Left renal pelvis (tissue), 4 donors: ENCODE measurements around the gene ZNF205. TPM values are rescaled to one million over a fixed set of nuclear protein-coding genes. Genes with fewer than 3 reads are reported as not detected.

ENCODE experiments used
- DNase-seq, 4 donors: peaks; one replicate each; pipeline ENCODE4 v3.0.0-alpha.2; 2013; ENCODE audit warnings: low read depth in 4 of 4, low spot score in 3 of 4
- polyA plus RNA-seq, 4 donors: library from polyadenylated mRNA; unstranded; fragments of 120-200 nt; gene quantifications; one replicate each; pipeline ENCODE4 v1.2.1, GENCODE V29; 2013; ENCODE audit not compliant: insufficient read length in 4 of 4

The ZNF205 gene
- polyA plus RNA-seq, 4 donors, result 13.1 to 20.6 (median 15.4) TPM

DNA sequence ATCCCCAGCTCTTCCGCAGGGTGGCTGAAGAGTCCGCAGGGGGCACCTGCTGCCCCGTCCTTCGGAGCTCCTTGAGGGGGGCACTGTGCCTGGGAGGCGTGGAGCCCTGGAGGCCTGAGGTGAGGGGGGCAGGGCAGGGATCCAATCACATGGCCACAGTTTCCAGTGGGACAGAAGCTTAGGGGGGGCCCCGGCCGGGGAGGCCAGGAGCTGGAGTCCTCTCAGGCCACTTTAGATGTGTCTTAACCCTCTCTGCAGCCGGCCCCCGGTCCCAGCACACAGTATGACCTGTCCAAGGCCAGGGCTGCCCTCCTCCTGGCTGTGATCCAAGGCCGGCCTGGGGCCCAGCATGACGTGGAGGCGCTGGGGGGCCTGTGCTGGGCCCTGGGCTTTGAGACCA, 33.3 kb downstream of the ZNF205 start:
- no peak for DNase-seq

GRCh38 chr16:3147046-3147756, 34.8 kb downstream of the ZNF205 start:
- DNase-seq, result no peak

DNA sequence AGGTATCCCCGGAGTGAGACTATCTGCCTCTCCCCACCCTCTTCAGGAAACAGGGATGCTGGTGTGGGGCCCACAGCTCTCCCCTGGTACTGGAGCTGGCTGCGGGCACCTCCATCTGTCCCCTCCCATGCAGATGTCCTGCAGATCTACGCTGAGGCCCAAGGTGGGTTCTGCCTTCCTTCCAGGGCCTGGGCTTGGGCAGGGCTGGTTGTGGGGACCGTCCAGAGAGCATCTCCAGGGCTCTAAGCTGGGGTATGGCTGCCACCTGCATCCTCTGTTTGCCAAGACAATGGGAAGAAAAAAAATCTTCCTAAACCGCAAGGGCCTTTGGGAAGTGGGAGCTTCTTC, 35.3 kb downstream of the ZNF205 start:
- no peak for DNase-seq

- DNase-seq, result no peak
Observed at GRCh38 chr16:3148256-3149192, 36.1 kb downstream of the ZNF205 start.

- DNase-seq, result no peak
Observed at GRCh38 chr16:3149193-3149530, 36.8 kb downstream of the ZNF205 start.

- DNase-seq, result no peak
Observed at GRCh38 chr16:3149630-3150345, 37.4 kb downstream of the ZNF205 start.

- peak; percentile 92 to 94 (median 92) for DNase-seq
Observed at GRCh38 chr16:3150346-3151218, 38.2 kb downstream of the ZNF205 start.

GRCh38 chr16:3152027-3152276, 39.6 kb downstream of the ZNF205 start:
- DNase-seq, result no peak

DNA sequence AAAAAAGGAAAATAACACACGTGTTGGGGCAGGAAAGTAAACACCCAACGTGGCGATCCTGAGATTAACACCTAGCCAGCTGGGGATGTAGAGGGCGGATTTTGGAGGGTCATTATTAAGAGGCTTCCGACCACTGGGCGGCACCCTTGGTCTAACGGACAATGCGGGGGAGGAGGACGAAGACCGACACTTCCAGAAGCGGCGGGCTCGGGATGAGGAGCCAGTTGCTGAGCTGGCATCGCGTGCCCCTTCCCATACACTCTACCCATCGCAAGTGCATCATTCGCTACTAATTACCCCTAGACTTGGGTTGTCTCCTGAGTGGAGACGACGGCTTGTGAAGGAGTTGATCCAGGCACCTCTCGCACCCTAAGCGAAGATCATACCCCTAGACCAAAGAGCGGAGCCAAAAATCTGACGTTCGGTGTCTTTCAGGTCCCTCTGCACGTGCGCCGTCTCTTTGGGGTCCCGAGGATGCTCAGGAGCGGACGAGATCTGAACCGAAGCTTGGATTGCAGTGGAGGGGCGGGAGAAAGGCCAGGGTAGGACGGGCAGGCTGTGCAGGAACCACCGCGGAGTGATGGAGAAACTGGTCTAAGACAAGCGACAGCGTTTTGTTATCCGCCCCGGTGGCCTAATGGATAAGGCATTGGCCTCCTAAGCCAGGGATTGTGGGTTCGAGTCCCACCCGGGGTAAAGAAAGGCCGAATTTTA, 40.0 kb downstream of the ZNF205 start:
- DNase-seq, result peak in 2 of 4 donors; percentile 79 to 81

- DNase-seq, result no peak
Observed at GRCh38 chr16:3152991-3153368, 40.6 kb downstream of the ZNF205 start.

- DNase-seq, result no peak
Observed at GRCh38 chr16:3155181-3155580, 42.8 kb downstream of the ZNF205 start.

DNA sequence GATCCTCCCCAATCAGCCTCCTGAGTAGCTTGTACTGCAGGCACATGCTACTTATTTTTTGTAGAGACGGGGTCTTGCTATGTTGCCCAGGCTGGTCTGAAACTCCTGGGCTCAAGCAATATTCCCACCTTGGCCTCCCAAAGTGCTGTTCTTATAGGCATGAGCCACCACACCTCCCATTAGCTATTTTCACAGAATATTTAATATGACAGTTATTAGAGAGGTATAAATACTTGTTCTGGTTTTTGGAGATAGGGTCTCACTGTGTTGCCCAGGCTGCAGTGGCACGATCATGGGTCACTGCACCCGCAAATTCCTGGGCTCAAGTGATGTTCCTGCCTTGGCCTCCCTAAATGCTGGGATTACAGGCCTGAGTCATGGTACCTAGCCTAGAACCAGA, 43.6 kb downstream of the ZNF205 start:
- DNase-seq, result no peak

- no peak for DNase-seq
Observed at GRCh38 chr16:3157229-3158025, 45.0 kb downstream of the ZNF205 start.

DNA sequence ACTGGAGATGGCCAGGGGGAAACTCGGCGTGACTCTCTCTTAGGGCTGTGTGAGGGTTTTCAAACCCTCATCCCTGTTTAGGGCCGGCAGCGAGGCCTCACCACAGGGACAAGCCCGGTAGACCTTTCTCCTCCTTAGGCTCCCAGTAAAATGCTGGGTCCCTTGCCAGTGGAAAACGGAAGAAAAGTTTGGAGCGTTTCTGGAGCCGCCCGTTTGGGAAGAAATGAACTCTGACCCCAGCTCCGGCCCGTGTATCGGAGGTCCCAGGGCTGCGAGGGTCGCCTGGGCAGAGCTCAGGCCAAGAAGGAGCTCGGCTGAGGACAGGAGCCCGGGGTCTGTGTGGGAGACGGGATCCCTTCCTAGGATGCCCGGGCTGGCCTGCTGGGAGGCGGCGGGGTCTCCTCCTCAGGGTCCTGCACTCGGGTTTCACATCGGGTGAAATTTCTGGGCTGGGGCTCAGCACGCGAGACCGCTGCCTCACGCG, 45.7 kb downstream of the ZNF205 start:
- no peak for DNase-seq

- no peak for DNase-seq
Observed at GRCh38 chr16:3158510-3159314, 46.3 kb downstream of the ZNF205 start.

DNA sequence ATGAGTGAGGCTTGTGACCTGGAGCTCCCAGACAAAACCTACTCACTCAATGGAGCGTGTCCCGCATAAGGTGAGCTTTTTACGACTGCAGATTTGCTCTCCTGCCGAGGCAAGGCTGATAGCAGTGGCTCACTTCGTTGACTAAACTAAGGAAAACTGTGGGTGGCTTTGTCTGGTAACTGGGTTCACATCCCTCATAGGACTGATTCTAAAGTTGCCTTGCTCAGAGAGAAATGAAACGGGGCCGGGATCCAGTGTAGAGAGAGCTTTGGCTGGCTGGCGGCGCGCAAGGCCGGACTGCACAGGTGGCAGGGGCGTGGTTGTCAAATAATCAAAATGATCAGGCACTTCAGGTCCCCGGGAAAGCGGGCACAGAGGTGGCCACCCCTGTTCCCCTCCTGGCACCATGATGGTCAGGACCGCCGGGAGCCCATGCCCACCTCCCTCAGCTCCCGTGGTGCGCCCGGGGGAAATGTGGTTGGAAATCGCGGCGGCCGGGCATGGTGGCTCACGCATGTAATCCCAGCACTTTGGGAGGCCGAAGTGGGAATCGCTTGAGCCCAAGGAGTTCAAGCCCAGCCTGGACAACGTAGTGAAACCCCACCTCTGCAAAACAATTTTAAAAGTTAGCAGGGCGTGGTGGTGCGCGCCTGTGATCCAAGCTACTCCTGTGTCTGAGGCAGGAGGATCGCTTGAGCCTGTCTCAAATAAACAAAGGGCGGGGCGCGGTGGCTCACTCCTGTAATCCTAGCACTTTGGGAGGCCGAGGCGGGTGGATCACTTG, 49.0 kb downstream of the ZNF205 start:
- DNase-seq, result no peak

GRCh38 chr16:3164121-3164991, 52.0 kb downstream of the ZNF205 start:
- DNase-seq, result no peak
